Measurements from ENCODE around the gene TH.

Gene TH

GRCh38 chr11:2208691-2209369 lies 37.2 kb upstream of the TH start:
- DNase-seq (ENCODE audit: low spot score): peak; percentile 90

- no peak for DNase-seq (ENCODE audit: low spot score)
Observed at GRCh38 chr11:2207773-2208621, 36.4 kb upstream of the TH start.

- no peak for DNase-seq (ENCODE audit: low spot score)
Observed at GRCh38 chr11:2207212-2207611, 35.6 kb upstream of the TH start.

GRCh38 chr11:2205981-2206690 lies 34.5 kb upstream of the TH start:
- no peak for DNase-seq (ENCODE audit: low spot score)

- no peak for DNase-seq (ENCODE audit: low spot score)
Observed at GRCh38 chr11:2205214-2205720, 33.7 kb upstream of the TH start.

- no peak for DNase-seq (ENCODE audit: low spot score)
Observed at GRCh38 chr11:2204361-2205213, 33.0 kb upstream of the TH start.

GRCh38 chr11:2203440-2204259 lies 32.0 kb upstream of the TH start:
- no peak for DNase-seq (ENCODE audit: low spot score)

GRCh38 chr11:2202900-2203439 lies 31.4 kb upstream of the TH start:
- DNase-seq (ENCODE audit: low spot score): no peak

- DNase-seq (ENCODE audit: low spot score): no peak
Observed at GRCh38 chr11:2202071-2202899, 30.7 kb upstream of the TH start.

GRCh38 chr11:2201542-2201941 lies 29.9 kb upstream of the TH start:
- no peak for DNase-seq (ENCODE audit: low spot score)

- no peak for DNase-seq (ENCODE audit: low spot score)
Observed at GRCh38 chr11:2200957-2201519, 29.4 kb upstream of the TH start.

GRCh38 chr11:2200536-2200935 lies 28.9 kb upstream of the TH start:
- DNase-seq (ENCODE audit: low spot score): no peak

- DNase-seq (ENCODE audit: low spot score): no peak
Observed at GRCh38 chr11:2199466-2200341, 28.1 kb upstream of the TH start.

- no peak for DNase-seq (ENCODE audit: low spot score)
Observed at GRCh38 chr11:2198621-2199365, 27.2 kb upstream of the TH start.

GRCh38 chr11:2197771-2198520 lies 26.3 kb upstream of the TH start:
- DNase-seq (ENCODE audit: low spot score): no peak

- DNase-seq (ENCODE audit: low spot score): peak; percentile 70
Observed at GRCh38 chr11:2196970-2197770, 25.6 kb upstream of the TH start.
